GM18870 (cell line): ENCODE data around the gene FAR1.

ENCODE experiments used
- ATAC-seq: cut with Tn5 transposase; IDR thresholded peaks from one replicate; pipeline ENCODE4 v1.9.1; 2021; ENCODE audit warnings: moderate library complexity; ENCODE audit not compliant: unreplicated experiment

FAR1 gene

DNA sequence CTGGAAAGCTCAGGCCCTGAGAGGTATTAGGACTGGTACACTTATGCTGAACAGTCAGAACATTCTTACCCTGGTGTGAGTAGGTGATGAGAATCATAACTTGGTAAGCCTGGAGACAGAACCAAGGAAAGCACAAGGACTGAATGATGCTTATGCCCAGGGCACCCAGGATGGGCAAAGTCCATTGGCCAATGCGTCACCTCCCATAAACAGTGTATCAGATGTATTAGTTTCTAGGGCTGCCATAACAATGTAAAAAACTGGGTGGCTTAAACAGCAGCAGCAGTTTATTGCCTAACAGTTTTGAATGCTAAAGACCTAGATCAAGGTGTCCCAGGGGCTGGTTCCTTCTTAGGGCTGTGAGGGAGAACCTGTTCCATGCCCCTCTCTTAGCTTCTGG is 107.0 kb downstream of the FAR1 start:
- no peak for ATAC-seq

DNA sequence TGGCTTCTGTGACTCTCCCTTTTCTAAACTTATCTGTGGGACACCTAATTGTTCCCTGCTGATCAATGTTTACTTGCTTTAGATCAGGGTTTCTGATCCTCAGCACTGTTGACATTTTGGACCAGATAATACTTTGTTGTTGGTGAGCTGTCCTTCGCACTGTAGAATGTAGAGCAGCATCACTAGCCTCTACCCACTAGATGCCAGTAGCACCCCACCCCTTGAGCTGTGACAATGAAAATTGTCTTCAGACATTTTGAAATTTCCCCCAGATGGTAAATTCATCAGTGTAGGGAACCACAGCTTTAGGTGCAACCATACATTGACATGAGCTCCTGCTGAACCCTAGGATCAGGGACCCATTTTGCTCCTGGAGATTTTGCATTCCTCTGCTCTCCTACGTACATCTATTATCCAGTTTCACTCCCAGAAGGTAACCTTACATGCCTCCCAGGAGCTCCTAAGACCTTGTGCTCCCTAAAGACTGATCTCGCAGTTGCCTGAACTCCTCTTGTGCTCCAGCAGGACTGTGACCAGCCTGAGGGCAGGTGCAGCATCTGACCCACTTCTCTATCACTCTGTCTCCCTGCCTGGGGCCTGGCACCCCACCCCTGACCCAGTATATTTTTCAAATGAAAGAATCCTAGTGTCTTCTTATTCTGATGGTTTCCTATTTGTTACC is 107.8 kb downstream of the FAR1 start:
- ATAC-seq, result no peak

- no peak for ATAC-seq
These were observed 109.0 kb downstream of the FAR1 start for GRCh38 chr11:13777341-13777985.

DNA sequence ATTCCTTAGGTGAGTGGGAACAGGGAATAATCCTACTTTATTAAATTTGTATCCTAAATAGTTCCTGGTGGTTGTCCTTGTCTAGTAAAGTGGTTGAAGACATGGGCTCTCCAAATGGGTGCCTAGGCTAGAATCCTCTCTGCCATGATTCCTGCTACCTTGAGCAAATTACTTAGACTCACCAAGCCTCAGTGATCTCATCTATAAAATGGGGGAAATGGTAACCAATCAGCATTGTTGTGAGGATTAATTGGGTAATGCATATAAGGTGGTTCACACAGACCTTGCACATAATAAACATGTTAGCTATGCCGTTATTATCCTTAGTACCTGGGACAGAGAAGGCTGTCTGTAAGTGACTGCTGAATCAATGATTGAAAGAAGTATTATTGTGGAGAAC is 109.9 kb downstream of the FAR1 start:
- no peak for ATAC-seq

GRCh38 chr11:13781153-13781552 is 112.7 kb downstream of the FAR1 start:
- no peak for ATAC-seq
